ENCODE measurements around the gene WIPF2.

DNA sequence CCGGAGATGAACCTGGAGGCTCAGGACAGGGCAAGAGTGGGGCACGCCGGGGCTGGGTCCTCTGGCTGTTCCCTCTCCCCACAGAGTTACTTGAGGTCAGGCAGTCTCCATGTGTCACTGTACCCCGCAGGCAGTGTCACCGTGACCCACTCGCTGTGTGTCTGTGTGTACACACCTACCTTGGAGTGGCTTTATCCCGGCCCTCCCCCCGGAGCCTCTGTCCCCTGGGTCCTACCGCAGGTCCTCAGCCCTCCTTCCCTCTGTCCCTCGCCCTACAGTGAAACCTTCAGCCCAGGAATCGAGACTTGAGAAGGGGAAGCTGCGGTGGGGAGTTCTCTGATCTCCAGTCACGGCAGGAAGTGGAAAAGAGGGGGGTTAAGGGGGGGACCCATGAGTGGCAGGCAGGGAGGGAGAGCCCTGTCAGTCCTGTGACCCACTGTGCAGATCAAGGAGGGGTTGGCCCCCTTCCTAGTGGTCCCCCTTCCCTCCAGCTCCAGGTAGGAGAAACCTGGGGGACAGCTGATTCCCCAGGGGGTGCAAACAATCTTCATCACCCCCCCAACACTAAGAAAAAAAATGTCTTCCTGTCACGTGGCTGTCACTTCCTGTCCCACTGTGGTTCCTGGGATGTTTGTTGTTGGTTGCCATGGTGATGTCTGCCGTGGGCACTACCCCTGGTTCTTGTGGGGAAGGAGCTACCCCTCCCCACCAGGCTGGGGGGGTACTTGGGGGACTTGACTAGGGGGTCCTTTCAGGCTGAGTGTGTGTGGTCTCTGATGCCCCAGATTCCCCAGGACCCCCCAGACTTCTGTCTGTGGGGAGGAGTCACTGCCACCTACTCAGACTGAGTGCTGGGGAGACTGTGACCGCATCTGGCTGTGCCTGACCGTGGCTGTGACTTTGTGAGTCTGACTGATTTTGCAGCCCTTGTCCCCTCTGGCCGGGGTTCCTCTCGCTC lies 103.5 kb downstream of the WIPF2 start:
- TF ChIP-seq, protein P1, sequence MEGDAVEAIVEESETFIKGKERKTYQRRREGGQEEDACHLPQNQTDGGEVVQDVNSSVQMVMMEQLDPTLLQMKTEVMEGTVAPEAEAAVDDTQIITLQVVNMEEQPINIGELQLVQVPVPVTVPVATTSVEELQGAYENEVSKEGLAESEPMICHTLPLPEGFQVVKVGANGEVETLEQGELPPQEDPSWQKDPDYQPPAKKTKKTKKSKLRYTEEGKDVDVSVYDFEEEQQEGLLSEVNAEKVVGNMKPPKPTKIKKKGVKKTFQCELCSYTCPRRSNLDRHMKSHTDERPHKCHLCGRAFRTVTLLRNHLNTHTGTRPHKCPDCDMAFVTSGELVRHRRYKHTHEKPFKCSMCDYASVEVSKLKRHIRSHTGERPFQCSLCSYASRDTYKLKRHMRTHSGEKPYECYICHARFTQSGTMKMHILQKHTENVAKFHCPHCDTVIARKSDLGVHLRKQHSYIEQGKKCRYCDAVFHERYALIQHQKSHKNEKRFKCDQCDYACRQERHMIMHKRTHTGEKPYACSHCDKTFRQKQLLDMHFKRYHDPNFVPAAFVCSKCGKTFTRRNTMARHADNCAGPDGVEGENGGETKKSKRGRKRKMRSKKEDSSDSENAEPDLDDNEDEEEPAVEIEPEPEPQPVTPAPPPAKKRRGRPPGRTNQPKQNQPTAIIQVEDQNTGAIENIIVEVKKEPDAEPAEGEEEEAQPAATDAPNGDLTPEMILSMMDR (IDR thresholded peaks at IDR 0.05) = no peak
- TF ChIP-seq RNF2 (IDR thresholded peaks at IDR 0.05; ENCODE audit: borderline replicate concordance, low read depth) (no peak), SMC3 (IDR thresholded peaks at IDR 0.05) (no peak), JUN (IDR thresholded peaks at IDR 0.05) (no peak), HOXA7 (CRISPR knock-in tag; IDR thresholded peaks at IDR 0.05) (no peak), NFE2L2 (conservative IDR thresholded peaks at IDR 0.05; ENCODE audit: low read length) (no peak), JUNB (IDR thresholded peaks at IDR 0.05) (no peak), HDAC2 (IDR thresholded peaks at IDR 0.05) (no peak), POLR2A (IDR thresholded peaks at IDR 0.05; ENCODE audit: low read length) (no peak), ZFP36 (IDR thresholded peaks at IDR 0.05; ENCODE audit: borderline replicate concordance, partially characterized antibody) (no peak), NR3C1 (IDR thresholded peaks at IDR 0.05) (no peak)
- TF ChIP-seq, protein P2, sequence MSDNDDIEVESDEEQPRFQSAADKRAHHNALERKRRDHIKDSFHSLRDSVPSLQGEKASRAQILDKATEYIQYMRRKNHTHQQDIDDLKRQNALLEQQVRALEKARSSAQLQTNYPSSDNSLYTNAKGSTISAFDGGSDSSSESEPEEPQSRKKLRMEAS (IDR thresholded peaks at IDR 0.05) = peak; percentile 50
- TF ChIP-seq, protein P3, sequence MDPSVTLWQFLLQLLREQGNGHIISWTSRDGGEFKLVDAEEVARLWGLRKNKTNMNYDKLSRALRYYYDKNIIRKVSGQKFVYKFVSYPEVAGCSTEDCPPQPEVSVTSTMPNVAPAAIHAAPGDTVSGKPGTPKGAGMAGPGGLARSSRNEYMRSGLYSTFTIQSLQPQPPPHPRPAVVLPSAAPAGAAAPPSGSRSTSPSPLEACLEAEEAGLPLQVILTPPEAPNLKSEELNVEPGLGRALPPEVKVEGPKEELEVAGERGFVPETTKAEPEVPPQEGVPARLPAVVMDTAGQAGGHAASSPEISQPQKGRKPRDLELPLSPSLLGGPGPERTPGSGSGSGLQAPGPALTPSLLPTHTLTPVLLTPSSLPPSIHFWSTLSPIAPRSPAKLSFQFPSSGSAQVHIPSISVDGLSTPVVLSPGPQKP (IDR thresholded peaks at IDR 0.05; ENCODE audit: low read depth, low read length) = no peak
